Limb (tissue), 2 donors: ENCODE measurements around the gene MFN2.

Source experiments
- DNase-seq, 2 donors: peaks; one replicate each; pipeline ENCODE4 v3.0.0-alpha.2; 2016; ENCODE audit errors: extremely low spot score in 2 of 2

The MFN2 gene

GRCh38 chr1:11960276-11960675 is 20.0 kb upstream of the MFN2 start:
- DNase-seq = no peak

GRCh38 chr1:11960715-11961114 is 19.5 kb upstream of the MFN2 start:
- DNase-seq = no peak

GRCh38 chr1:11961230-11961629 is 19.0 kb upstream of the MFN2 start:
- DNase-seq = no peak

DNA sequence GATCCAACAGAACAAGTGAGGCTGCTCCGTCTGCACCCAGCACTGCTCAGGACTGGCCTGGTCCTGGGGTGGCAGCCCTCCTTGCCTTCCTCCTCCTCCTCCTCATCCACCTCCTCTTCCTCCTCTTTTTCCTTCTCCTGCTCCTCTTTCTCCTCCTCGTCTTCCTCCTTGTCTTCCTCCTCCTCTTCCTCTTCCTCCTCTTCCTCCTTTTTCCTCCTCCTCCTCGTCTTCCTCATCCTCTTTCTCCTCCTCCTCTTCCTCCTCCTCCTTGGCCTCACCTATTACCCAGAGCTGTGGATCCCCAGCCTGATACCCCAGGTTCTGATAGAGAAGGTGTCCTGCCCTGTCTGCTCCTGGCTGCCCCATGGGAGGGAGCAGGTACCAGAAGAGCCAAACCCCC is 16.6 kb upstream of the MFN2 start:
- DNase-seq = no peak

DNA sequence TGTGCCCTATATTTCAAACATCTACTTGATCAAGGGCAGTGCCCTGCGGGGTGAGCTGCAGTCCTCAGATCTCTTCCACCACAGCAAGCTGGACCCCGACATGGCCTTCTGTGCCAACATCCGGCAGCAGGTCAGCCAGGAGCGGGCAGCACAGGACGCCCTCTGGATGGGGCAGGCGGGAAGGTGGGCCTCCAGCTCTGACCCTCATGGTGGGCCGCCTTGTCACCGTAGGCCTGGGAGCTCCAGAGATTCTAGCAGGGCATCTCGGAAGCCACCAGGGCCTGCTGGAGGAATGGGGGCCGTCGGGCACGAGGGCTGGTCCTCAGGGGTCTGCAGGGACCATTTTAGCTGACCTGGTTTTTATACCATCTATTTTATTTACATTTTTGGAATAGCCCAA is 15.6 kb upstream of the MFN2 start:
- no peak for DNase-seq

- DNase-seq = no peak
These were observed 13.2 kb upstream of the MFN2 start for GRCh38 chr1:11967028-11967547.

GRCh38 chr1:11970441-11971185 is 9.6 kb upstream of the MFN2 start:
- DNase-seq = no peak

DNA sequence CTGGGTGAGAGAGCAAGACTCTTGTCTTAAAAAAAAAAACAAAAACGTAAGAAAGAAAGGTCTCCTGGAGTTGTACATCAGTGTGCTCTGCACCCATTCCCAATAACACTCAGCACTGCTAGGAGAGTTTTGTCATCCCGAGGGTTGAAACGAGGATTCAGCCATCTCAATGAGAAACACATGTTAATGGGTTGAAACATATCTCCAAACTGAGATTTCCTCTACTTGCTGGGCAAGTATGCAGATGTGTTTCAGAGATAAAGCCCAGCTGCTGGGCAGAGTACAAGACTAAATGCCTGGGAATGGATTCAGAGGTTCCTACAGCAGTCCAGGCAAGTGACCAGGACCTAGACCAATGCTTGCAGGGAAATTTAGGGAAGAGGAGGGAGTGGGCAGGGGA is 2.6 kb upstream of the MFN2 start:
- DNase-seq = no peak

- DNase-seq = no peak
These were observed 1.9 kb upstream of the MFN2 start for GRCh38 chr1:11978301-11978700.

- DNase-seq = no peak
These were observed 1.0 kb upstream of the MFN2 start for GRCh38 chr1:11979028-11979850.

GRCh38 chr1:11980676-11980972 is 380 bp downstream of the MFN2 start:
- no peak for DNase-seq

DNA sequence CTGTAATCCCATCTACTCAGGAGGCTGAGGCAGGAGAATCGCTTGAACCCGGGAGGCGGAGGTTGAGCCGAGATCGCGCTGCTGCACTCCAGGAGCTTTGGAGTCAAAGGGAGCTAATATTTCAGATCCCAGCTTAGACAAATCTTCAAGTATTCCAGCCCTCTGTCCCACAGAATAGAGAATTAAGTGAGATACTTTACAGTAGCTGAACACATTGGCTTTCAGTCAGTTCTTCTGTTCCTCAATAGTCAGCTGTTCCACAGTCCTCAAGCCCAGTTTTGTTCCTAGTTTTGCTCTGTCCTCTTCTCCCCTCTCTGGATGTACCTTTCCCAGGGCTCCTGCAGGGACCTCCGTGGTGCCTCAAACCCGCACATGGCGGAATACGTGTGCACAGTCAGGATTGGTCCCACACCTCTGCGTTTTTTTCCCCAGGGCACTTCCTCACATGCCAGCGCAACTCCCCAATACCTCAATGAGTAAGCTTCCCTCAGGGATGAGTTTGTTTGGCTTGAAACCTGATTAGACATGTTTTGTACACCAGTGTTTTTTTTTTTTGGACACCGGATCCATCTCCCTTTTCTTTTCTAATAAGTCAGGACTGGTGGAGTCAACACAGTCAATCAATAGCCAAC is 1.2 kb downstream of the MFN2 start:
- DNase-seq = no peak

GRCh38 chr1:11982010-11982392 is 1.8 kb downstream of the MFN2 start:
- no peak for DNase-seq

DNA sequence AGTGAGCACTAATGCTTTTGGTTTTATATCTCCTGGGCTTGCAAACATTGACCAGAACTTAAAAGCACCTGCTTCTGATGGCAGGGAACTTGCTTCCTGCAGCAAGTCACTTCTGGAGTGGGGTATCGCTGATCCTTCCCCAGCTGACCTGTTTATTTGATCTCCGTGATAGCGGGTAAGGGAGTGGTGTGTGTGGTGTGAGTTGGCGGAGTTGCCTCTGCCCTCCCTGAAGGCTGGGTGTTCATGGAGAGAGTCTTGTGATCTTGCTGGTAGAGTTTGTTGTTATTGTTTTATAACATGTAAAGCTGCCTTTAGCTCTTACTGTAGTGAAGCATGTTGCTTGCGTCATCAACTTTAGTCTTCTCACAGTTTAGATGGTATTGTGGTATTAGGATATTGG is 3.9 kb downstream of the MFN2 start:
- DNase-seq = no peak

DNA sequence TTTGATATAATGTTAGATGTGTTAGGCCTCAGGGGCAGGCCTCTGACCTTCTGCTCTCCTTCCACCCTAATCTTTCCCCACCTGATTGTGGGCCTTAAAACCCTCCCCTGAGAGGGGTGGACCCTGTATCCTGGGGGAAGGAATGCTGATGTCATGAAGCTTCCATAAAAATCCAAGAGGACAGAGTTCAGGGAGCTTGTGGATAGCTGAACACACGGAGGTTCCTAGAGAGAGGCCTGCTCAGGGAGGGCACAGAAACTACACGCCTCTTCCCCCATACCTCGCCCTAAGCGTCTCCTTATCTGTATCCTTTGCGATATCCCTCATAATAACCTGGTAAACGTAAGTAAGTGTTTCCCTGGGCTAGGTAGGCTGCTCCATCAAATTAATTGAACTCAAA is 4.3 kb downstream of the MFN2 start:
- DNase-seq = no peak

GRCh38 chr1:11985171-11985570 is 4.9 kb downstream of the MFN2 start:
- no peak for DNase-seq

GRCh38 chr1:11985851-11986250 is 5.6 kb downstream of the MFN2 start:
- DNase-seq = no peak

GRCh38 chr1:11989669-11990068 is 9.4 kb downstream of the MFN2 start:
- no peak for DNase-seq

DNA sequence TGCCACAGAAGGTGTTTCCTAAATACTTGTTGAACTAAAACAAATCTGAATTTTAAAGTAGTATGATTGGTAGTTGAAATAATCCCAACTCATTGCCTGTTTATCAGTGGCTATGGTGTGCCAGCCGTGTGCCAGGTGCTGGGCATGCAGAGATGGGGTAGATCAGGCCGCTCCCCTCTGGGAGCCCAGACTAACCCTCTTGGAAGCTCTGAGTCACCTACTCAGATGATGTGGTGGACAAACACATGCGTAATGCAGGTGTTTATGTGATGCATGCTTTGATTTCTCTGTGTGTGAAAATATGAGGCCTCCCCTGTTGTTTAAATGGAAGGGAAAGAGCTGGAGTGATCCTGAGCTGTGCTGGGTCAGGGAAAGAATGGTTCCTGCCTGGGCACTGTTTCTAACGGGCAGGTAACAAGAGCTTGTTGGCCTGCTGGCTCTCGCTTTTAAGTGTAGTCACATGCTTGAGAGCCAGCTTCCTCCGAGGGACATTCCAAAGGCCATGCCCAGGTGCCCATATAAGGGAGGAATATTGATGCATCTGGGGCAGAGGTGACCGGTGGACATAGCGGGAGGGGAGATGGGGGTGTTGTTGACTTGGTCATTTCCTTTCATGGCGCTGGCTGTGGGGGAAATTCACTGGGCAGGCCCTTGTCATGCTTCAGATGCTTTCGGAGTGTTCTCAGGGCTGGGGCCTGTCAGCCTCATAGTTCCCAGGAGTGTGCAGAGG is 10.2 kb downstream of the MFN2 start:
- DNase-seq = no peak

DNA sequence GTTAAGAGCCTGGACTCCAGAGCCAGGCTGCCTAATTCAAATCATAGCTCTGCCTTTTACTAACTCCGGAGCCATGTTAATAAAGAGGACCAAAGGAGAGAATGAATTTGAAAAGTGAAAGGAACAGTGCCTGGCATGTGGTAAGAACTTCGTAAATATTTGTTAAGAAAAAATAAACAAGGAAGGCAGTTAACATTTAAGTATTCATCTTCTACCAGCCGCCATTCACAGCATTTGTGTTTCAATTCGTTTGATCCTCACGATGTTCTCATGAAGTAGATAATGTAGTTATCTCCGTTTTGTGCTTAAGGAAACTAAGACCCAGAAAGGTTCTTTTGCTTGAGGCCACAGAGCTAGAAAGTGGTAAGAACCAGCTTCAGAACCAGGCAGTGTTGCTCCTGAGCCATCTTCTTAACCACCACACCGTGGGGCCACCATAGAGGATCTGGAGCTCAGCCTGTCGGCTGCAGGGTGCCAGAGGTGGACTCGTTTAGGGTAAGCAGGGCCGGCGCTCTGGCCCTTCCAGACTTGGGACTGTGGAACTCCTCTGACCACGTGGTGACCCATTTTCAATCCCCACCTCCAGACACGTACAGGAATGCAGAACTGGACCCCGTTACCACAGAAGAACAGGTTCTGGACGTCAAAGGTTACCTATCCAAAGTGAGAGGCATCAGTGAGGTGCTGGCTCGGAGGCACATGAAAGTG is 11.9 kb downstream of the MFN2 start:
- DNase-seq = no peak
